KOPT-K1 (cell line): ENCODE results near the gene GNG3.
"Not testable (repeated sequence)": the region's sequence is repeated elsewhere in the genome, so short reads cannot be mapped to it uniquely, and the experiment has no call there.

Experiments used
- H3K27ac ChIP-seq: fragments of 200-600 bp; sonication (generic); 2 replicates; pipeline ENCODE4 v1.5.1; 2016; ENCODE audit warnings: antibody characterized with exemption, mild to moderate bottlenecking, low read depth, low read length; ENCODE audit not compliant: poor library complexity, severe bottlenecking
- H3K36me3 ChIP-seq: fragments of 200-600 bp; sonication (generic); 2 replicates; pipeline ENCODE4 v1.5.1; 2017; ENCODE audit warnings: antibody characterized with exemption, mild to moderate bottlenecking, low read length, moderate library complexity; ENCODE audit not compliant: insufficient read depth
- H3K9me3 ChIP-seq: fragments of 200-600 bp; sonication (generic); 2 replicates; pipeline ENCODE4 v1.5.1; 2017; ENCODE audit warnings: antibody characterized with exemption, low read length, mild to moderate bottlenecking; ENCODE audit not compliant: insufficient read depth, poor library complexity, severe bottlenecking

Gene GNG3

DNA sequence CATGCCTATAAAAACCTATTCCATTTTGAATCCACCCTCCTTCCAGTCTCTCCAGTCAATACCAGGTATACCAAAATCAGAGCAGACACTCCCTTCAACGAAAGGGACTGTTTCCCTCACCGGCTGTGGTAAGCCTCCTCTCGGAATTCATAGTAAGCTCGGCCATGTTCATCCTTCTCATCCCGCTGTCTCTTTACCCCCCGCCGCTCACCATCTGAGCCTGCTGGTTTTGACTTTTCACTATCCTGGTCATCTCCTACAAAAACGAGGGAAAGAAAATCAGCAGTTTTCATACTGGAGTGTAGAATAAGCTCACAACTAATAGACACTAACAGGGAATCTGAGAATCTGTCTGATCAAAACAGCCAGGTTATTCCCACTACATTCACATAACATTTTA is 16.7 kb downstream of the GNG3 start:
- Histone ChIP-seq H3K9me3 (no peaks in the 10 kb centered on the region), H3K36me3 (peaks cover 74% of the 10 kb centered on the region), H3K27ac (peak overlapping the region; percentile 17)

DNA sequence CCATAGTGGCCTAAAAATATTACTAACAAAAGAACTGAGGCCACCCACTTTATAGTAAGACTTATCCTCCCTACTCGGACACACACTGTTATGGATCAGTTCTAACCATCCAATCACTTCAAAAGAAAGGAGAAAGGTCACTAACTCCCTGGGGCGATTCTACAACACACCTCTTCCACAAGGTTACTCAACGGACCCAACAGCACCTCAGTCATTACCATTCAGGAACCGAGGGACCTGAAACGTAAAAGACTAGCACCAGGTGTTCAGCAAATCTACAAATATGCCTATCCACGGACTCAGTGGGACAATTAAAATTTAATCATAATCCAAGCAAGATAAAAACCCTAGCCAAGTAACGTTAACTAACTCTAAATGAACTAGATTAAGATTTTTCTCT is 18.2 kb downstream of the GNG3 start:
- Histone ChIP-seq H3K36me3 (peaks cover 60% of the 10 kb centered on the region), H3K9me3 (no peaks in the 10 kb centered on the region), H3K27ac (peak overlapping the region; percentile 93)

DNA sequence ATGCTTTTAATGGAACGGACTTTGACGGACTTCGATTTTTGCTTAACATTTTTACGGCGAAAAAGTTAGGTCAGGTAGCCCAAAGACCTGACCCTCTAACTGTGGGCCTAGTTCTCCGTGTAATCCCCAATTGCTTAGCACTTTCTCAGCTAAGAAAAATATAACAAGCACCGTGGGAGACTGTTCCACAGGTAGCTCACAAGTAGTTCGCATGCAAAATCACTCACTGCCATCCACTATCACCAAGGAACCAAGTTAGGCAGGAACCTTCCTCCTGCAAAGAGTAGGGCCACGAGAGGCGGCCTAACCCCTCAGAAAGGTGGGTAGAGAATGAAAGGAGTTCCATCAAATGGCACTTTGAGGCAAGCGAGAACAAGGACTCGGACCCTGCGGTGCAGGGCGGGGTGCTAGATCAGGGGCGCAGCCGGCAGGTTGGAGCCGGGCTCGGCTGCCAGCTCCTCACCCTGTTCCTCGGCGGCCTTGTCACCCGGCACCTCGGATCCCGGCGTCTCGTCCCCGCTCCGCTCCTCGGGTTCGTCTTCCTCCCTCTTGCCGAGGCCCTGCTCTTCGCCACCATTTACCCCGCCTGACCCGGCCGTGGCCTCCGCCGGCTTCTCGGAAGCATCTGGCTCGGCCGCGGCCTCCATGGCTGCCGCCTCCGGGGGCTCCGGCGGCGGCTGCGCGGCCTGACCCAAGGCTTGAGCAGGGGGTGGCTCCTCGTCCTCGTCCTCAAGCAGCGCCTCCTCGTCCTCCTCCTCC is 18.9 kb downstream of the GNG3 start:
- peak overlapping the region; percentile 93 for H3K27ac ChIP-seq
- H3K9me3 ChIP-seq: no peaks in the 10 kb centered on the region
- H3K36me3 ChIP-seq: peaks cover 57% of the 10 kb centered on the region

DNA sequence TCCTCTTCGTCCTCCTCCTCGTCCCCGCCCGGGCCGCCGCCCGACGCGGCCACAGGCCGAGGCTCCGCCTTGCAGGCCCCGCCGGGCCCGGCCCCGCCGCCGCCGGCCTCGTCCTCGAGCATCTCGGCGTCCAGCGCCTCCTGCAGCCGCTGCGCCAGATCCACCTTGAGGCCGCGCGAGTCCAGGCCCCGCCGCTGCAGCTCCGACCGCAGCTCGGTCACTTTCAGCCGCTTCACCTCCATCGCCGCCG is 19.4 kb downstream of the GNG3 start:
- Histone ChIP-seq H3K27ac (peak overlapping the region; percentile 93), H3K36me3 (peaks cover 57% of the 10 kb centered on the region), H3K9me3 (no peaks in the 10 kb centered on the region)

DNA sequence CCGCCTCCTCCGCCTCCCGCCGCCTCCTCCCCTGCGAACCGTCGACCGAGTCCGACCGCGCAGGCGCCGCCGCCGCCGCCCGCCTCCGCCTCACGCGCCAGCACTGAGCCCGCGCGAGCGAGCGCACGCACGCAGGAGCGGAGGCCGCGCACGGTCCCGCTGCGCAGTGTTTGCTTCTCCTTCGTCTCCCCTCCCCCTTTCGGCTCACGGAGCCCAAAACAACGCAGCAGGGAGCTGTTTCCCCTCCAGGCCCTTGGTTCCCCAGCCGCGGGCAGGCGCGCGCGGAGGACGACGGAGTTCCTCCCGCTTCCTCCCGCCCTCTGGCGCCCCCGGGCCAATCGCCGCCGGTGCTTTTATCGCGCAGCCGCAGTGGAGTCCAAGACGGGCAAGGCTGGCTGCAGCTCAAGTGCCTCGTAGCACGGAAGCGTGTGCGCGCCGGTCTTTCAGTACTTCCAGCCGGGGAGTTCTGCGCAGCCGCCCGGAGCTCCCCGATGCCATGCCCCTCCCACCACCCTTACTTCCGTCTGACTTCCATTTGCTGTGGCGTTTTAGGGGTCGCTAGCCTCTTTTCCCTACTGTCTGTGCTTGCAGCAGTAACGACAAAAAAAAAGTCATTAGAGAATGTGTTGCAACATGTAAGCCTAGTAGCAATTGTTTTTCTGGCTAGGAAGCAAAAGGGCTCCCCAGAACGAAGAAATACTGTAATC is 19.8 kb downstream of the GNG3 start, which contains the start of gene HNRNPUL2:
Gene HNRNPUL2, minus strand, starts transcription at position 293 of the 707 bp plus-strand sequence. CDS start 301 bp downstream, outside the sequence.
- Histone ChIP-seq H3K27ac (peak within 1 kb of the TSS; percentile 93), H3K36me3 (peaks cover 57% of the 10 kb centered on the region), H3K9me3 (no peaks in the 10 kb centered on the region)

DNA sequence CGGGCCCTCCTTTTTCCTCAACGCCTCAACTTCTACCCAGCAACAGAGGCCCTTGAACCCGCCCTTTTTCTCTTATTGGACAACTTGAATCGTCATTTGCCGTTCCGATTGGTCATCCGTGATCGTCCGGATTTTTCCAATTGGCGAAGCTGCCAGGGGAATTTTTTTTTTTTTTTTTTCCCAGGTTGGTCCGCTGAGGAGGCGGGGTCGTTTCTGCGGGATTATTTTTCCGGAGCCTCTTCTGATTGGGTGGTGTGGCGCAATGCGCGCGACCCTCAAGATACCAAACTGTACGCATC is 20.3 kb downstream of the GNG3 start:
- Histone ChIP-seq H3K36me3 (peaks cover 57% of the 10 kb centered on the region), H3K9me3 (no peaks in the 10 kb centered on the region), H3K27ac (peak overlapping the region; percentile 93)

DNA sequence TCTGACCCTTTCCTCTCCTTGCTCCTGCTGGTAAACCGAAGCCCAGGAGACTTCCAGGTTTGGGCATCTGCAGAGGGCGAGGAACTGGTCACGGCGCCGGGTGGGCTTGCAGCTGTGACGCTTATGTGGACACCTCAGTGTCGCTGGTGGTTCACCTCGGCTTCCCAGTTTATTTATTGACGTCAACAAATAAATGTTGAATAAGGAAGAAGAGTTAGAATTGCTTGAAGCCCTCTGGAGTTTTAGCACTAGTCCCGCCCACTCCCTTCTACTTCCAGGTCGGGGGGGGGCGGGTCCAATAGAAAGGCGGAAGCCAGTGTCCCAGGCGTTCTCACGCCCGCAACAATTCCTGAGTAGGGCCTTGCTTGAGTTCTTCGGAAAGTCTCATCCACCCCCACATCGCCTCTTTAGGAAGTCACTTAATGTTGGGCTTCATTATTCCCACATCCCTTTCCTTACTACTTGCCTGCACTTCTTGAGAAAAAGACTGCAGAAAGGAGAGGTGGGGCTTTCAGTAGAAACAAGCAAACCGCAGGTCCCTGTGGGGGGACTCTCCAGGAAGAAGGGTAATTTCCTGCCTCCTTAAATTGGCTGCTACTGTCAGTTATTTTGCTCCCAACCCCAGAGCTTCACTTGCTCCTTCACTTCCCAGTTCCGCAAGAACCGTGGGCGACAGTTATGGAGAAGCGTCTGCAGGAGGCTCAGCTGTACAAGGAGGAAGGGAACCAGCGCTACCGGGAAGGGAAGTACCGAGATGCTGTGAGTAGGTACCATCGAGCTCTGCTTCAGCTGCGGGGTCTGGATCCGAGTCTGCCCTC is 20.9 kb downstream of the GNG3 start, which contains the start of gene TTC9C:
Gene TTC9C, plus strand, starts transcription at position 316 of the 818 bp plus-strand sequence. Its CDS starts 363 bp downstream, at position 679.
- Histone ChIP-seq H3K9me3 (no peaks in the 10 kb centered on the region), H3K27ac (peak within 1 kb of the TSS; percentile 93), H3K36me3 (peaks cover 57% of the 10 kb centered on the region)

DNA sequence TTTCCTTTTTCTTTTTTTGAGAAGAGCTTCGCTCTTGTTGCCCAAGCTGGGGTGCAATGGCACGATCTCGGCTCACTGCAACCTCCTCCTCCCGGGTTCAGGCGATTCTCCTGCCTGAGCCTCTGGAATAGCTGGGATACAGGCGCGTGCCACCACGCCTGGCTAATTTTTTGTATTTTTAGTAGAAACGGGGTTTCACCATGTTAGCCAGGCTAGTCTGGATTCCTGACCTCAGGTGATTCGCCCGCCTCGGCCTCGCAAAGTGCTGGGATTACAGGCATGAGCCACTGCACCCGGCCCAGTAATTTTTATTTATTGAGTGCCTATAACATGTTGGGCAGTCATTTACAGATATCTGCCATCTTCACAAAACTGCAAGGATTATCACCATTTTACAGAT is 22.6 kb downstream of the GNG3 start:
- Histone ChIP-seq H3K36me3 (peaks cover 56% of the 10 kb centered on the region), H3K27ac (peak overlapping the region; percentile 4)
- H3K9me3 ChIP-seq: not testable (repeated sequence)

DNA sequence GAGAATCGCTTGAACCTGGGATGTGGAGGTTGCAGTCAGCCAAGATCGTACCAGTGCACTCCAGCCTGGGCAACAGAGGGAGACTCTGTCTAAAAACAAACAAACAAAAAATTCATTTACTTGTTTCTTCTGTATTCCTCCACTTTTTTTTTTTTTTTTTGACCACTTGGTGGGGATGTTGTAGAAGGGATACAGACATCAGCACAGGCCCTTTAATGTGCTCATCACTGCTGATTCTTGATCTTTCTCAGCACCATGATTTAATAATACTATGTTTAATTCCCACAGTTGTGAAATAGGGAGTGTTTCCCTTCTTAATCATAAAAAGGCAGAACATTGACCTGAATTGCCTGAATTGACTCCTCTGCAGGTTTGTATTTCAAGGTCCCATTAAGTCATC is 25.4 kb downstream of the GNG3 start:
- H3K36me3 ChIP-seq: peaks cover 67% of the 10 kb centered on the region
- H3K9me3 ChIP-seq: no peaks in the 10 kb centered on the region
- H3K27ac ChIP-seq: no peak overlapping the region

DNA sequence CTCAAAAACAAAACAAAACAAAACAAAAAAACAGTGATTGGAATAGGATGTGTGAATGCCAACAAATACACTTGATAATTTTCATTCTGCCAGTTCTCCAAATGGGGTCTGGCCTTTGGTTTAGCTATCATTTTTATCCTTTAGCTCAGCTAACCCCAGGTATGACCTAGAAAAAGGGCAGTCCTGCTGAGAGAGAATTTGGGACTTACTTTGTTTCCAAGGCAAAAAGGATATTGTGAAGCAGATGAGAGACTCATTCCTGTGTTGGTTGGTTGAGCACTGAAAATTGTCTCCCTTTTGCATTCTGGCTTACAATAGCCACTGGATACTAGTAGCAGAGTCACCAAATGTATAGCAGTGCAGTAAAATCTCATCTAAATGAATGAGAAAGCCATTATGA is 29.7 kb downstream of the GNG3 start:
- no peak overlapping the region for H3K27ac ChIP-seq
- no peaks in the 10 kb centered on the region for H3K9me3 ChIP-seq
- peaks cover 95% of the 10 kb centered on the region for H3K36me3 ChIP-seq

DNA sequence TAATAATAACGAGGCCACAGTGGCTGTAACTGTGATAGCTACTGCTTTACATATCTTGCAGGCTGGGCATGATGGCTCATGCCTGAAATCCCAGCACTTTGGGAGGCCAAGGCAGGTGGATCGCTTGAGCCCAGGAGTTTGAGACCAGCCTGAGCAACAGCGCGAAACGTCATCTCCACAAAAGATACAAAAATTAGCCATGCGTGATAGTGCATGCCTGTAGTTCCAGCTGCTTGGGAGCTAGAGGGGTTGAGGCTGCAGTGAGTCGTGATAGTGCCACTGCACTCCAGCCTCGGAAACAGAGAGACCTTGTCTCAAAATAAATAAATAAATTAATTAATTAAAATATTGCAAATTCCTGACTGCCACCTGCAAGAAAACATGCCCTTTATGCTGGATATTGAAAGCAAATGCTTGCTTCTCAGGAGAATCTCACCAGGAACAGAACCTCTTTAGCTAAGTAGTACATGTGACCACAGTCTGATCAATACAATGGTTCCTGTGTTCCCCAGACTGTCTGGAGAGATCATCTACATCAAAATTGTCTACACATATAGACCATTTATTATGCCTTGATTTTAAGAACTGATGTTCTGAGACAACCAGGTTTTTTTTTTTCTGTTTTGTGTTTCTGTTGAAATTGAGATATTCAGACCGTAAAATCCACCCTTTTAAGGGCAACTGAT is 40.1 kb downstream of the GNG3 start:
- Histone ChIP-seq H3K9me3 (no peaks in the 10 kb centered on the region), H3K36me3 (peaks cover 21% of the 10 kb centered on the region), H3K27ac (no peak overlapping the region)

DNA sequence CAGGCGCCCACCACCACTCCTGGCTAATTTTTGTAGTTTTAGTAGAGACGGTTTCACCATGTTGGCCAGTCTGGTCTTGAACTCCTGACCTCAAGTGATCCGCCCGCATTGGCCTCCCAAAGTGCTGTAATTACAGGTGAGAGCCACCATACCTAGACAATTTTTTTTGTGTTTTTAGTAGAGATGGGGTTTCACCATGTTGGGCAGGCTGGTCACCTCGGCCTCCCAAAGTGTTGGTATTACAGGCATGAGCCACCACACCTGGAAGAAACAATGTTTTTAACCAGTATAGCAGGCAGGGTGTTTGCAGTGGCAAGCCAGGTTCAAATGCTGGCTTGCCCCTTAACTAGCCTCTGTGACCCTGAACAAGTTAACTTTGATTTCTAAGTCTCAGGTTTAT is 42.5 kb downstream of the GNG3 start:
- H3K27ac ChIP-seq, H3K9me3 ChIP-seq: not testable (repeated sequence)
- peaks cover 26% of the 10 kb centered on the region for H3K36me3 ChIP-seq

DNA sequence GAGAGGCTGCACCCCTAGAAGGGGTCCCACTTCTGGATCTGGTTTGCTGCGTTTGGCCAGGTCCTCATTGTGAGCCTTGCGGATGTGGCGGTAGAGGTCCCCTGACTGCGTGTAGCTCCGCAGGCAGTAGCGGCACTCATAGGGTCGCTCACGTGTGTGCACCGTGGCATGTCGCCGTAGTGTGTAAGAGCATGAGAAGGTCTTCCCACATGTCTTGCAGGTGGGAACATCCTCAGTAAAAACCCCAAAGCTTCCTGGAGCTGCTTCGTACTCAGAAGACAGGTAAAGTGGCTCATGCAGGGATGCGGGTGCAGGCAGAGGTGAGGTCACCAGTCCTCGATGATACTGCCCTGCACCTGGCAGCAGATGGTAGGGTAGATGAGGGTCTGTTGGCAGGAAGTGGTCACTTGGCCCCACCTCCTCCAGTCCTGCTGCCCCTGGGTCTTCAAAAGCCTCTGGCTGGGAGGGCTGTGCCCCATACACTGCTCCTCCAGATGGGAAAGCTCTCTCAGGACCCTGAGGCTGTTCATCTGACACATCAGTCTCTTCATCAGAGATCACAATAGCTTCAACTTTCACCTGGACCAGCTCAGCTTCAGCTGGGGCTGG is 44.8 kb downstream of the GNG3 start:
- Histone ChIP-seq H3K9me3 (no peaks in the 10 kb centered on the region), H3K36me3 (peaks cover 26% of the 10 kb centered on the region), H3K27ac (no peak overlapping the region)

DNA sequence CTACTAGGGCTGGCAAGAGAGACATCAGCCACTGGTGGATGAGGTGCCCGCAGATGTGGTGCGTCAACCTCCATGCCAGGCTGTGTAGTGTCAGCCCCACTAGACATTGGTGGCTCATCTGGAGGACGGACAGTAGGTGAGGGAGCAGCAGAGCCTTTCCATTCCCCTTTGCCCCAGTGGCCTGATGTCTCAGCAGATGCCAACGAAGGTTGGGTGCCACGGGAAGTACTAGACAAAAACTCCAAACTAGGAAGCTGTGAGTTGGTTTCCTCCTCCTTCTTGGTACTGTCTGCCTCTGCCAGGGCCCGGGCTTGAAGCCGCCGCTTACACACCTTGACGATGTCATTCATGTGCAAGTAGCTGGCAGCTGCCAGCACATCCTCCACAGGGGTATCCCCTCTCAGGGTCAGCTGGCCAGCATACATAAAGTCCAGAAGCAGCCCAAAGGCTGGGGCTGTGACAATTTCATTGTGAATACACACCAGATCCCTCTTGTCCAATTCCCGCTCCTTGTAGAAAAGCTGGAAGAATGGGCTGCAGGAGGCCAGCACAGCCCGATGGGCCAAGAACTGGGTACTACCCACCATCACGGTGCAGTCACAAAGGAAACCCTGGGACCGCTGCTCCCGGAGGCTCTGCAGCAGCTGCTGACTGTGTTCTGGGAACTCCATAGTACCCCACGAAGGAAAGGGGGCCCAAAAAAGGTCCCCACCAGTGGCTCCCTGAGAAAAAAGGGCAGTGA is 45.7 kb downstream of the GNG3 start:
- Histone ChIP-seq H3K36me3 (peaks cover 26% of the 10 kb centered on the region), H3K27ac (peak overlapping the region; percentile 84), H3K9me3 (no peaks in the 10 kb centered on the region)
